Neural progenitor cell (in vitro differentiated cells): ENCODE results near the gene TAF4. TPM values are rescaled to one million over a fixed set of nuclear protein-coding genes. Genes with fewer than 3 reads are reported as not detected.

Experiments used
- DNase-seq: peaks from one replicate; pipeline ENCODE4 v3.0.0-alpha.2; 2016; ENCODE audit warnings: low spot score
- H2AFZ ChIP-seq: fragments of 200-600 bp; sonication (generic); replicated peaks from 2 replicates; pipeline ENCODE4 v1.6.1; 2016; ENCODE audit warnings: antibody characterized with exemption
- H3F3A ChIP-seq: fragments of 200-600 bp; sonication (generic); 2 replicates; pipeline ENCODE4 v1.6.1; 2016; ENCODE audit warnings: antibody characterized with exemption, low read depth
- H3K27ac ChIP-seq: fragments of 200-600 bp; sonication (generic); 2 replicates; pipeline ENCODE4 v1.5.1; 2016; ENCODE audit warnings: mild to moderate bottlenecking
- H3K27me3 ChIP-seq: fragments of 200-600 bp; sonication (generic); 2 replicates; pipeline ENCODE4 v1.6.1; 2016; ENCODE audit warnings: mild to moderate bottlenecking, moderate library complexity
- H3K36me3 ChIP-seq: fragments of 200-600 bp; sonication (generic); 2 replicates; pipeline ENCODE4 v1.5.1; 2016
- H3K4me1 ChIP-seq: fragments of 200-600 bp; sonication (generic); 2 replicates; pipeline ENCODE4 v1.6.1; 2016; ENCODE audit warnings: mixed run types
- H3K4me2 ChIP-seq: fragments of 200-600 bp; sonication (generic); 2 replicates; pipeline ENCODE4 v1.6.1; 2016
- H3K4me3 ChIP-seq: fragments of 200-600 bp; sonication (generic); 2 replicates; pipeline ENCODE4 v1.5.1; 2016
- H3K79me2 ChIP-seq: fragments of 200-600 bp; sonication (generic); 2 replicates; pipeline ENCODE4 v1.6.1; 2016; ENCODE audit warnings: low read depth
- H3K9ac ChIP-seq: fragments of 200-600 bp; sonication (generic); 2 replicates; pipeline ENCODE4 v1.6.1; 2016
- H3K9me3 ChIP-seq: fragments of 200-600 bp; sonication (generic); 2 replicates; pipeline ENCODE4 v1.5.1; 2016; ENCODE audit warnings: low read depth
- H4K20me1 ChIP-seq: fragments of 200-600 bp; sonication (generic); 2 replicates; pipeline ENCODE4 v1.6.1; 2016; ENCODE audit warnings: low read depth
- H3K27ac Mint-ChIP-seq: 3 replicates; pipeline ENCODE4 v1.8.0; 2021; ENCODE audit warnings: mixed read lengths
- H3K27me3 Mint-ChIP-seq: 2 replicates; pipeline ENCODE4 v1.8.0; 2022; ENCODE audit warnings: low read depth, mild to moderate bottlenecking, inconsistent platforms, moderate library complexity, mixed read lengths; ENCODE audit not compliant: insufficient read depth
- H3K36me3 Mint-ChIP-seq: 3 replicates; pipeline ENCODE4 v1.8.0; 2021; ENCODE audit warnings: mixed read lengths
- H3K4me1 Mint-ChIP-seq: 3 replicates; pipeline ENCODE4 v1.8.0; 2021; ENCODE audit warnings: mixed read lengths
- H3K4me3 Mint-ChIP-seq: 3 replicates; pipeline ENCODE4 v1.8.0; 2021; ENCODE audit warnings: mild to moderate bottlenecking, moderate library complexity, mixed read lengths
- H3K9me3 Mint-ChIP-seq: 3 replicates; pipeline ENCODE4 v1.8.0; 2020; ENCODE audit warnings: mixed read lengths
- CTCF ChIP-seq: fragments of 200-600 bp; sonication (generic); IDR thresholded peaks from 2 replicates; pipeline ENCODE4 v1.5.1; 2017; ENCODE audit warnings: antibody characterized with exemption, mild to moderate bottlenecking
- EZH2 ChIP-seq: fragments of 200-600 bp; sonication (generic); IDR thresholded peaks from 2 replicates; pipeline ENCODE4 v1.6.1; 2017; ENCODE audit warnings: antibody characterized with exemption, mild to moderate bottlenecking, moderate library complexity
- EZH2phosphoT487 ChIP-seq: fragments of 200-600 bp; sonication (generic); IDR thresholded peaks from 2 replicates; pipeline ENCODE4 v1.6.1; 2017; ENCODE audit warnings: antibody characterized with exemption
- total RNA-seq: library from RNA; depleted of rRNA; stranded (reverse); fragments of >200 nt; gene quantifications from 2 replicates; pipeline ENCODE4 v1.2.3, GENCODE V29; 2015; ENCODE audit warnings: low replicate concordance

TAF4 gene
- total RNA-seq, 1 donor from 2014 or later, result 9.9 TPM

- Histone ChIP-seq H3K4me1 (no peaks in the 10 kb centered on the region), H3F3A (peaks cover 6% of the 10 kb centered on the region), H2AFZ (no peak overlapping the region), H3K79me2 (peaks cover 58% of the 10 kb centered on the region), H3K36me3 (no peaks in the 10 kb centered on the region), H3K4me2 (no peak overlapping the region), H4K20me1 (peaks cover 74% of the 10 kb centered on the region), H3K27me3 (no peaks in the 10 kb centered on the region), H3K27ac (no peak overlapping the region), H3K9ac (no peak overlapping the region), H3K9me3 (no peaks in the 10 kb centered on the region), H3K4me3 (no peak overlapping the region)
- TF ChIP-seq EZH2phosphoT487 (no peak), EZH2 (no peak), CTCF (no peak)
- no peak for DNase-seq
- peaks cover 10% of the 10 kb centered on the region for H3K4me1 Mint-ChIP-seq
- H3K27me3 Mint-ChIP-seq, result peaks cover 4% of the 10 kb centered on the region
- peaks cover 14% of the 10 kb centered on the region for H3K36me3 Mint-ChIP-seq
- H3K4me3 Mint-ChIP-seq, result no peak overlapping the region
- no peaks in the 10 kb centered on the region for H3K9me3 Mint-ChIP-seq
- no peak overlapping the region for H3K27ac Mint-ChIP-seq
Observed at GRCh38 chr20:62014488-62014775, 51.2 kb downstream of the TAF4 start.

- no peak for DNase-seq
- peaks cover 4% of the 10 kb centered on the region for H3K27me3 Mint-ChIP-seq
- no peak overlapping the region for H2AFZ ChIP-seq
- H3F3A ChIP-seq, result peaks cover 6% of the 10 kb centered on the region
- no peak overlapping the region for H3K4me3 Mint-ChIP-seq
- no peak overlapping the region for H3K27ac ChIP-seq
- peaks cover 5% of the 10 kb centered on the region for H3K4me1 Mint-ChIP-seq
- no peaks in the 10 kb centered on the region for H3K4me1 ChIP-seq
- H4K20me1 ChIP-seq, result peaks cover 56% of the 10 kb centered on the region
- H3K4me3 ChIP-seq, result no peak overlapping the region
- H3K27me3 ChIP-seq, result no peaks in the 10 kb centered on the region
- no peaks in the 10 kb centered on the region for H3K36me3 ChIP-seq
- H3K9me3 Mint-ChIP-seq, result no peaks in the 10 kb centered on the region
- H3K9ac ChIP-seq, result no peak overlapping the region
- peaks cover 18% of the 10 kb centered on the region for H3K36me3 Mint-ChIP-seq
- no peak overlapping the region for H3K27ac Mint-ChIP-seq
- peaks cover 40% of the 10 kb centered on the region for H3K79me2 ChIP-seq
- no peak overlapping the region for H3K4me2 ChIP-seq
- H3K9me3 ChIP-seq, result no peaks in the 10 kb centered on the region
- no peak for TF ChIP-seq CTCF
- TF ChIP-seq EZH2phosphoT487, result no peak
- TF ChIP-seq EZH2, result no peak
Observed at GRCh38 chr20:62012631-62013030, 53.0 kb downstream of the TAF4 start.

GRCh38 chr20:62011938-62012534 lies 53.6 kb downstream of the TAF4 start:
- no peaks in the 10 kb centered on the region for H3K4me1 ChIP-seq
- Mint-ChIP-seq H3K9me3 (no peaks in the 10 kb centered on the region), H3K27me3 (peaks cover 4% of the 10 kb centered on the region), H3K4me3 (no peak overlapping the region), H3K36me3 (peaks cover 22% of the 10 kb centered on the region), H3K27ac (no peak overlapping the region), H3K4me1 (peaks cover 5% of the 10 kb centered on the region)
- no peak for TF ChIP-seq CTCF
- no peak for TF ChIP-seq EZH2phosphoT487
- TF ChIP-seq EZH2, result no peak
- no peak overlapping the region for H2AFZ ChIP-seq
- H3K9me3 ChIP-seq, result no peaks in the 10 kb centered on the region
- H3F3A ChIP-seq, result peaks cover 6% of the 10 kb centered on the region
- no peak overlapping the region for H3K4me3 ChIP-seq
- no peaks in the 10 kb centered on the region for H3K36me3 ChIP-seq
- H3K79me2 ChIP-seq, result peaks cover 34% of the 10 kb centered on the region
- H3K9ac ChIP-seq, result no peak overlapping the region
- no peak overlapping the region for H3K4me2 ChIP-seq
- no peaks in the 10 kb centered on the region for H3K27me3 ChIP-seq
- H4K20me1 ChIP-seq, result peaks cover 54% of the 10 kb centered on the region
- no peak for DNase-seq
- no peak overlapping the region for H3K27ac ChIP-seq
